Neural progenitor cell (in vitro differentiated cells): ENCODE results near the gene PLIN5. TPM values are rescaled to one million over a fixed set of nuclear protein-coding genes. Genes with fewer than 3 reads are reported as not detected.
"Not testable (repeated sequence)": the region's sequence is repeated elsewhere in the genome, so short reads cannot be mapped to it uniquely, and the experiment has no call there.

ENCODE experiments used
- DNase-seq: peaks from one replicate; pipeline ENCODE4 v3.0.0-alpha.2; 2016; ENCODE audit warnings: low spot score
- H2AFZ ChIP-seq: fragments of 200-600 bp; sonication (generic); replicated peaks from 2 replicates; pipeline ENCODE4 v1.6.1; 2016; ENCODE audit warnings: antibody characterized with exemption
- H3F3A ChIP-seq: fragments of 200-600 bp; sonication (generic); 2 replicates; pipeline ENCODE4 v1.6.1; 2016; ENCODE audit warnings: antibody characterized with exemption, low read depth
- H3K27ac ChIP-seq: fragments of 200-600 bp; sonication (generic); 2 replicates; pipeline ENCODE4 v1.5.1; 2016; ENCODE audit warnings: mild to moderate bottlenecking
- H3K27me3 ChIP-seq: fragments of 200-600 bp; sonication (generic); 2 replicates; pipeline ENCODE4 v1.6.1; 2016; ENCODE audit warnings: mild to moderate bottlenecking, moderate library complexity
- H3K36me3 ChIP-seq: fragments of 200-600 bp; sonication (generic); 2 replicates; pipeline ENCODE4 v1.5.1; 2016
- H3K4me1 ChIP-seq: fragments of 200-600 bp; sonication (generic); 2 replicates; pipeline ENCODE4 v1.6.1; 2016; ENCODE audit warnings: mixed run types
- H3K4me2 ChIP-seq: fragments of 200-600 bp; sonication (generic); 2 replicates; pipeline ENCODE4 v1.6.1; 2016
- H3K4me3 ChIP-seq: fragments of 200-600 bp; sonication (generic); 2 replicates; pipeline ENCODE4 v1.5.1; 2016
- H3K79me2 ChIP-seq: fragments of 200-600 bp; sonication (generic); 2 replicates; pipeline ENCODE4 v1.6.1; 2016; ENCODE audit warnings: low read depth
- H3K9ac ChIP-seq: fragments of 200-600 bp; sonication (generic); 2 replicates; pipeline ENCODE4 v1.6.1; 2016
- H3K9me3 ChIP-seq: fragments of 200-600 bp; sonication (generic); 2 replicates; pipeline ENCODE4 v1.5.1; 2016; ENCODE audit warnings: low read depth
- H4K20me1 ChIP-seq: fragments of 200-600 bp; sonication (generic); 2 replicates; pipeline ENCODE4 v1.6.1; 2016; ENCODE audit warnings: low read depth
- H3K27ac Mint-ChIP-seq: 3 replicates; pipeline ENCODE4 v1.8.0; 2021; ENCODE audit warnings: mixed read lengths
- H3K27me3 Mint-ChIP-seq: 2 replicates; pipeline ENCODE4 v1.8.0; 2022; ENCODE audit warnings: low read depth, mild to moderate bottlenecking, inconsistent platforms, moderate library complexity, mixed read lengths; ENCODE audit not compliant: insufficient read depth
- H3K36me3 Mint-ChIP-seq: 3 replicates; pipeline ENCODE4 v1.8.0; 2021; ENCODE audit warnings: mixed read lengths
- H3K4me1 Mint-ChIP-seq: 3 replicates; pipeline ENCODE4 v1.8.0; 2021; ENCODE audit warnings: mixed read lengths
- H3K4me3 Mint-ChIP-seq: 3 replicates; pipeline ENCODE4 v1.8.0; 2021; ENCODE audit warnings: mild to moderate bottlenecking, moderate library complexity, mixed read lengths
- H3K9me3 Mint-ChIP-seq: 3 replicates; pipeline ENCODE4 v1.8.0; 2020; ENCODE audit warnings: mixed read lengths
- CTCF ChIP-seq: fragments of 200-600 bp; sonication (generic); IDR thresholded peaks from 2 replicates; pipeline ENCODE4 v1.5.1; 2017; ENCODE audit warnings: antibody characterized with exemption, mild to moderate bottlenecking
- EZH2 ChIP-seq: fragments of 200-600 bp; sonication (generic); IDR thresholded peaks from 2 replicates; pipeline ENCODE4 v1.6.1; 2017; ENCODE audit warnings: antibody characterized with exemption, mild to moderate bottlenecking, moderate library complexity
- EZH2phosphoT487 ChIP-seq: fragments of 200-600 bp; sonication (generic); IDR thresholded peaks from 2 replicates; pipeline ENCODE4 v1.6.1; 2017; ENCODE audit warnings: antibody characterized with exemption
- total RNA-seq: library from RNA; depleted of rRNA; stranded (reverse); fragments of >200 nt; gene quantifications from 2 replicates; pipeline ENCODE4 v1.2.3, GENCODE V29; 2015; ENCODE audit warnings: low replicate concordance

PLIN5 gene
- total RNA-seq, 1 donor from 2014 or later = 1.2 TPM

DNA sequence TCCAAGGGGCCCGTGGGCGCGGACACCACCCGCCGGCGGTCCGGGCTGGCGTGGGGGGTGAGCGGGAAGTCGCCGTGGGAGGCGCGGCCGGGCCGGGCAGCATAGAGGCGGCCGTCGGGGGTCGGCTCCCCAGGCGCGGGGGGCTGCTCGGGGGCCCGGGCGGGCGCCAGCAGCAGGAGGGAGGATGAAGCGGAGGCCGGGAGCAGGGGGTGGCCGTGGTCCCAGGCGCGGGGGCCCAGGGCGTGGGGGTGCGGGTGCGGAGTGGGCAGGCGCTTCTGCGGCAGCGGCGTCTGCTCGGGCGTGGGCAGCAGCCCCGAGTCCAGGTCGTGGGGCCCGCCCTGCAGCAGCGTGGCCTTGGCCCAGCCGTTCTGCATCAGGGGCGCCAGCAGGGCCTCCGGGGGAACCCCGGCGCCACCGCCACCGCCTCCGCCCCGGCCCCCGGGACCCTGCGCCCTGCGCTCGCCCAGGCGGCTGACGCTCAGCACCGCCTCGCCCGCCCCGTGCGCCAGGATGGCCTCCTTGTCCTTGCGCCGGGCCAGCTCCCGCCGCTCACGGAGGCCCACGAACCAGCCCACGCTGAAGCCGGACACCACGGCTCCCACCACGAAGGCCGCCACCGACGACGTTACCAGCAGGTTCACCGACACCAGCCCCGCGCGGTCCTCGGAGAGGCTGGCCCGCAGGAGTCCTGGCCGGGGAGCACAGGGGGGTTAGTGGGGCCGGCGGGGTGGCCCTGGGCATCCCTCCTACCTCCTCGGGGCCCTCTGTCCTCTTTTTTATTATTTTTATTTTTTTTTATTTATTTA lies 9.0 kb upstream of the PLIN5 start:
- no peaks in the 10 kb centered on the region for H3K9me3 Mint-ChIP-seq
- no peaks in the 10 kb centered on the region for H3K79me2 ChIP-seq
- TF ChIP-seq EZH2 (no peak), EZH2phosphoT487 (no peak), CTCF (no peak)

DNA sequence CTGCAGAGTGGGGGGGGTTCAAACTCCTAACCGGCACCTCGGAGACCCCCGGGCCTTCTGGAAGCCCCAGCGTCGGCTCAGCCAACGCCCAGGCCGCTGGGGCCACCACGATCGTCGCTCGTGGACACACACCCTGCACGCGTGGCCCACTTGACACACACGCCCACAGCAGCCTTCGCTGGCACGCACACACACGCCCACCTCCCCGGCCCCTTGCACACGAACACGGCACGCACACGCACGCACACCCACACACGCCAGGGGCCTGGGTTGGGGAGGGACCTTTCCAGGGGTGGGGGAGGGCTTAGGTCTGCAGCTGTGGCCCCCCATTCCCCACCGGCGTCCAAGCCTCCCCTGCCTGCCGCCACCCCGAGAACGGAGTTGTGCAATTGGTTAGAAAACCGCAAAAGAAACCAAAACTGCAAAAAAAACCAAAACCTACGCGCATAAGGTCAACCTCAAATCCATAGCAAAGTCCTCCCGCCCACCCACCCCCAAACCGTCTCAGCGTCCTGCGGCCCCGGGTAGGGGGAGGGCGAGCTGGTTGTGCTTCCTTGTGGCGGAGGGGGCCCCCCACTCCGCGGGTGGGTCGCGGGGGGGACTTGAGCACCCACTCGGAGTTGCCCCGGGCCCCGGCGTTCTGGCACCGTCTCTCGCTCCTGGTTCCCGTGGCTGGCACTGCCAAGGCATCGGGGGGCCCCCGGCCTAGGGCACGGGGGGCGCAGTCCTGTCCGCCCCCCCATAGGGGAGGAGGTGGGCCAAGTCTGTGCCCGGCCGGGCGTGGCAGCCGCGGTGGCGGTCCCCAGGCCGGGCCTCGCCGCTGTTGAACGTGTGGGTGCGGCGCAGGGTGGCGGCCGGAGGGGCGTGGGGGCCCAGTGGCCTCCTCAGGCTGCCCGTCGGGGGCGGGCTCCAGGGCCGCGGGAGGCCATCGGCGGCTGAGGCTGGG lies 8.1 kb upstream of the PLIN5 start:
- Histone ChIP-seq H2AFZ (no peak overlapping the region), H4K20me1 (peaks cover 7% of the 10 kb centered on the region), H3K27ac (no peak overlapping the region), H3K9ac (no peak overlapping the region), H3K36me3 (no peaks in the 10 kb centered on the region), H3F3A (peaks cover 2% of the 10 kb centered on the region), H3K9me3 (no peaks in the 10 kb centered on the region), H3K4me2 (no peak overlapping the region), H3K4me1 (no peaks in the 10 kb centered on the region), H3K4me3 (no peak overlapping the region), H3K79me2 (no peaks in the 10 kb centered on the region), H3K27me3 (peaks cover under 1% of the 10 kb centered on the region)
- Mint-ChIP-seq H3K27me3 (peaks cover 4% of the 10 kb centered on the region), H3K9me3 (no peaks in the 10 kb centered on the region), H3K27ac (no peak overlapping the region), H3K4me3 (peak overlapping the region; percentile 43), H3K4me1 (no peaks in the 10 kb centered on the region), H3K36me3 (no peaks in the 10 kb centered on the region)
- no peak for DNase-seq
- TF ChIP-seq CTCF = no peak
- TF ChIP-seq EZH2 = no peak

More for the DNA sequence above, 9.0 kb upstream of the PLIN5 start:
- Mint-ChIP-seq H3K27me3 (peaks cover 4% of the 10 kb centered on the region), H3K27ac (no peak overlapping the region), H3K36me3 (peaks cover 2% of the 10 kb centered on the region), H3K4me1 (no peaks in the 10 kb centered on the region), H3K4me3 (no peak overlapping the region)
- peaks cover 7% of the 10 kb centered on the region for H4K20me1 ChIP-seq
- H3K36me3 ChIP-seq = no peaks in the 10 kb centered on the region
- H3K4me3 ChIP-seq = no peak overlapping the region
- peaks cover 2% of the 10 kb centered on the region for H3F3A ChIP-seq
- no peaks in the 10 kb centered on the region for H3K27me3 ChIP-seq
- DNase-seq = no peak
- no peak overlapping the region for H3K27ac ChIP-seq
- no peak overlapping the region for H3K4me2 ChIP-seq
- no peak overlapping the region for H2AFZ ChIP-seq
- no peaks in the 10 kb centered on the region for H3K4me1 ChIP-seq
- H3K9ac ChIP-seq = no peak overlapping the region
- H3K9me3 ChIP-seq = no peaks in the 10 kb centered on the region

DNA sequence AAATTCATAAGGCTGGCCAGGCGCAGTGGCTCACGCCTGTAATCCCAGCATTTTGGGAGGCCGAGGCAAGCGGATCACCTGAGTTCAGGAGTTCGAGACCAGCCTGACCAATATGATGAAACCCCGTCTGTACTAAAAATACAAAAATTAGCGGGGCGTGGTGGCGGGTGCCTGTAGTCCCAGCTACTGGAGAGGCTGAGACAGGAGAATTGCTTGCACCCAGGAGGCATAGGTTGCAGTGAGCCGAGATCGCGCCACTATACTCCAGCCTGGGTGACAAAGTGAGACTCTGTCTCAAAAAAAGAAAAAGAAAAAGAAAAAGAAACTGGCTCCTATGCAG lies 6.8 kb upstream of the PLIN5 start:
- H2AFZ ChIP-seq, H3K4me3 Mint-ChIP-seq, H3K27ac ChIP-seq, H3F3A ChIP-seq, H3K9me3 ChIP-seq, H4K20me1 ChIP-seq, H3K36me3 ChIP-seq, DNase-seq, H3K4me1 Mint-ChIP-seq, H3K27me3 Mint-ChIP-seq, H3K4me2 ChIP-seq, H3K27ac Mint-ChIP-seq, H3K9ac ChIP-seq, H3K9me3 Mint-ChIP-seq, H3K79me2 ChIP-seq, H3K36me3 Mint-ChIP-seq, H3K4me1 ChIP-seq, H3K4me3 ChIP-seq: not testable (repeated sequence)
- peaks cover 13% of the 10 kb centered on the region for H3K27me3 ChIP-seq
